Activated CD4-positive, alpha-beta memory T cell treated with anti-CD3 and anti-CD28 coated beads for 36 hours (primary cell): ENCODE measurements around the gene IDI1. TPM values are rescaled to one million over a fixed set of nuclear protein-coding genes. Genes with fewer than 3 reads are reported as not detected.

ENCODE experiments used
- CTCF ChIA-PET: fragments of 350-600 bp; sonication (Branson Sonifier 250); formaldehyde crosslinking; loops from one replicate; lab custom pipeline; 2021; ENCODE audit warnings: antibody characterized with exemption, inconsistent platforms; lab: Charles Lee
- POLR2A ChIA-PET: fragments of 350-600 bp; sonication (Branson Sonifier 250); formaldehyde crosslinking; loops from one replicate; lab custom pipeline; 2021; ENCODE audit warnings: antibody characterized with exemption; lab: Charles Lee
- DNase-seq: peaks from one replicate; pipeline ENCODE4 v3.0.0-alpha.2; 2020
- H3K27ac Mint-ChIP-seq: one replicate; pipeline ENCODE4 v1.8.0; 2021; ENCODE audit warnings: mixed read lengths
- H3K27me3 Mint-ChIP-seq: one replicate; pipeline ENCODE4 v1.8.0; 2021; ENCODE audit warnings: mixed read lengths
- H3K36me3 Mint-ChIP-seq: one replicate; pipeline ENCODE4 v1.8.0; 2021; ENCODE audit warnings: mixed read lengths
- H3K4me1 Mint-ChIP-seq: one replicate; pipeline ENCODE4 v1.8.0; 2021; ENCODE audit warnings: low read depth, mixed read lengths
- H3K4me3 Mint-ChIP-seq: one replicate; pipeline ENCODE4 v1.8.0; 2021; ENCODE audit warnings: mild to moderate bottlenecking, mixed read lengths
- H3K9me3 Mint-ChIP-seq: one replicate; pipeline ENCODE4 v1.8.0; 2021; ENCODE audit warnings: mixed read lengths
- intact Hi-C: fragments of 100-400 bp; cut with micrococcal nuclease; formaldehyde crosslinking; loops from one replicate; pipeline ENCODE4 v1.15.1; 2023
- total RNA-seq, 2 experiments: library from RNA; stranded (reverse); gene quantifications; one replicate each; pipeline ENCODE4 v1.2.3, GENCODE V29; 2021

Gene IDI1
- total RNA-seq, result 10 to 100 TPM; 83.1 to 83.8 TPM

DNA sequence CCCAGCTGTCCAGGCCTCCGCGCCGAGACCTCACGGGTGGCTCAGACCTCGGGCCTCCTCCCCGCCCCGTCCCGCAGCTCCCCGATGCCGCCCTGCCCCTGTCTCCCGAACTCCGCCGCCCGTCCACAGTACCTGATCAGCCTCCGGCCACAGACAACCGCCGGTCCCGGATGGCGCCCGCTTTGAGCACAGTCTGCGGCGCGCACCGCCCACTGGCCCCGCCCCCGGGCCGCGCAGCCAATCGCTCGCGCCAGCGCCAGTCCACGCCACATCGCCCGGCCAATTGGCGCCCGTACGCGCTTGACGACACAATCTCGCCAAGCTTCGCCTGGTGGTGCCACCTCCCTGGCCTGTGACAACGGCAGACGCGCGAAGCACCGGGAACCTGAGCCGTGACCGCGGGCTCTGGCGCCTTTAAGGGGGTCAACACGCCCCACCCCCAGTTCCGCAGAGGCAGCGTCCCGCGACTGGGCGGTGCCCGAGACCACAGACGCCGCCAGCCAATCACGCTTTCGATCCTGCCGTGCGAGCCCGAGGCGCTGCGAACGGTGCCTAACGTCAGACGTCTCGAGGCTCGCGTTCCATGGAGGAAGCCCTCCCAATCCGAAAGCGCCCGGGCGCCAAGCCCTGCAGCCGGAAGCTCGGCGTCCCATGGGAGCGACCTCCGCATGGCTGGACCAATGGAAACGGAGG lies at the start of gene IDI1:
Gene IDI1, minus strand, starts transcription at position 388 of the 693 bp plus-strand sequence. Its CDS starts 116 bp downstream, at position 272.
- peak within 1 kb of the TSS; percentile 93 for H3K4me3 Mint-ChIP-seq
- peaks cover 47% of the 10 kb centered on the region for H3K36me3 Mint-ChIP-seq
- H3K27me3 Mint-ChIP-seq, result no peaks in the 10 kb centered on the region
- no peaks in the 10 kb centered on the region for H3K9me3 Mint-ChIP-seq
- ChIA-PET CTCF (interaction anchor here (1.2 to 1.8 kb wide), 3 partner anchors 16 to 61 kb away, joined by 3 to 6 read pairs (median 6); partner anchors contain the start of gene GTPBP4), POLR2A (interaction anchor here (0.7 to 1.9 kb wide), 10 partner anchors 9 to 310 kb away, joined by 3 to 14 read pairs (median 4); partner anchors contain the start of genes GTPBP4 and LARP4B)
- intact Hi-C loops, result loop anchor here (1.0 to 2.0 kb wide), 5 partner anchors 7 to 118 kb away; partner anchors contain the start of genes GTPBP4, LARP4B and WDR37
- peak; percentile 97 for DNase-seq
- peaks cover 64% of the 10 kb centered on the region for H3K4me1 Mint-ChIP-seq
- H3K27ac Mint-ChIP-seq, result peak within 1 kb of the TSS; percentile 98

DNA sequence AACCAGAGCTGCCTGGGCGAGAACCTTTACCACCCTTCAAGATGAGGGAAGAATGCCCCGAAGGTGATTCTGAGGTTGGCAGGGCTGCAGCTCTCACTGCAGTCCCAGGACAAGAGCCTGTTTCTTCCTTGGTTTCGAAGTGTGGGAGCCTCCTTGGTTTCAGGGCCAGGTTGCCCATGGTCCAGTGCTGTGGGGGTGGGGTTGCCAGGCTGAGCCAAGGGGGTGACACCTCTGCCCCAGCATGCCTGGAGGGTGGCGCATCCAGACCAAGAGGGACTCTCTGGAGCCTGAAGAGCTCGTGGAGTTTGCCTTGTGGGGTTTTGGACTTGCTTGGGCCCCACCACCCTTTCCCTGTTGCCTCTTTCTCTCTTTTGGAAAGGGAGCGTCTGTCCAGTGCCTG lies 48.5 kb upstream of the IDI1 start:
- Mint-ChIP-seq H3K27me3 (no peaks in the 10 kb centered on the region), H3K4me3 (no peak overlapping the region), H3K4me1 (peaks cover 20% of the 10 kb centered on the region), H3K9me3 (no peaks in the 10 kb centered on the region), H3K27ac (no peak overlapping the region), H3K36me3 (peaks cover 33% of the 10 kb centered on the region)
- DNase-seq, result peak; percentile 4
- intact Hi-C loops, result no loop called here
- POLR2A ChIA-PET, result no interaction called here
- CTCF ChIA-PET, result interaction anchor here (1.7 kb wide), 1 partner anchor 13 kb away, joined by 7 read pairs; no protein-coding TSS in a partner anchor

DNA sequence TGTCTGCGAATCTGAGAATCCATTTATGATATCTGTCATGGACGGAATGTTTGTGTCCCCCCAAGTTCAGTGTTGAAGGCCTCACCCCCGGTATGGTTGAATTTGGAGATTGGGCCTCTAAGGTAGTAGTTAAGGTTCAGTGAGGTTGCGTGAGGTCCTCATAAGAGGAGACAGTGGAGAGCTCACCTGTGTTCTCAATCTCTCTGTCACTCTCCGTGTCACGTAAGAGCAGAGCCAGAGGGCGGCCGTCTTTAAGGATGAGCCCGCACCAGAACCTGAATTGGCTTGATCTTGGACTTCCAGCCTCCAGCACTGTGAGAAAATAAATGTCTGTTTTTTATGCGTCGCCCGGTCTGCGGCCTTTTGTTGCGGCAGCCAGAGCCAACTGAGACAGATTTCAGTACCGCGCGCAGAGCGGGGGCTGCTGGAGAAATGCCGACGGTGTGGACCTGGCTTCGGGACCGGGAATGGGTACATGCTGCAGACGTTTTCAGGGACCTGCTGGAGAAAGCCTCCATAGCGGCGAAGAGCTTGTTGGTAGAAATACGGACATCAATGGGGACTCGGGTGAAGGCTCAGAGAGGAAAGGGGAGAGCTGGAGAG lies 47.5 kb upstream of the IDI1 start:
- Mint-ChIP-seq H3K4me3 (no peak overlapping the region), H3K36me3 (peaks cover 27% of the 10 kb centered on the region), H3K27me3 (no peaks in the 10 kb centered on the region), H3K4me1 (peaks cover 10% of the 10 kb centered on the region), H3K9me3 (no peaks in the 10 kb centered on the region), H3K27ac (no peak overlapping the region)
- intact Hi-C loops, result no loop called here
- POLR2A ChIA-PET, result no interaction called here
- CTCF ChIA-PET, result interaction anchor here (1.7 kb wide), 1 partner anchor 14 kb away, joined by 7 read pairs; no protein-coding TSS in a partner anchor
- DNase-seq, result no peak

GRCh38 chr10:1095498-1095897 lies 46.6 kb upstream of the IDI1 start:
- H3K36me3 Mint-ChIP-seq, result peaks cover 29% of the 10 kb centered on the region
- peaks cover 10% of the 10 kb centered on the region for H3K4me1 Mint-ChIP-seq
- H3K9me3 Mint-ChIP-seq, result no peaks in the 10 kb centered on the region
- H3K27me3 Mint-ChIP-seq, result no peaks in the 10 kb centered on the region
- ChIA-PET CTCF (interaction anchor here (1.7 kb wide), 1 partner anchor 15 kb away, joined by 7 read pairs; no protein-coding TSS in a partner anchor), POLR2A (no interaction called here)
- intact Hi-C loops, result loop anchor here (2.0 kb wide), 1 partner anchor 47 kb away; the partner anchor contains the start of gene IDI1
- H3K27ac Mint-ChIP-seq, result no peak overlapping the region
- DNase-seq, result no peak
- H3K4me3 Mint-ChIP-seq, result no peak overlapping the region

DNA sequence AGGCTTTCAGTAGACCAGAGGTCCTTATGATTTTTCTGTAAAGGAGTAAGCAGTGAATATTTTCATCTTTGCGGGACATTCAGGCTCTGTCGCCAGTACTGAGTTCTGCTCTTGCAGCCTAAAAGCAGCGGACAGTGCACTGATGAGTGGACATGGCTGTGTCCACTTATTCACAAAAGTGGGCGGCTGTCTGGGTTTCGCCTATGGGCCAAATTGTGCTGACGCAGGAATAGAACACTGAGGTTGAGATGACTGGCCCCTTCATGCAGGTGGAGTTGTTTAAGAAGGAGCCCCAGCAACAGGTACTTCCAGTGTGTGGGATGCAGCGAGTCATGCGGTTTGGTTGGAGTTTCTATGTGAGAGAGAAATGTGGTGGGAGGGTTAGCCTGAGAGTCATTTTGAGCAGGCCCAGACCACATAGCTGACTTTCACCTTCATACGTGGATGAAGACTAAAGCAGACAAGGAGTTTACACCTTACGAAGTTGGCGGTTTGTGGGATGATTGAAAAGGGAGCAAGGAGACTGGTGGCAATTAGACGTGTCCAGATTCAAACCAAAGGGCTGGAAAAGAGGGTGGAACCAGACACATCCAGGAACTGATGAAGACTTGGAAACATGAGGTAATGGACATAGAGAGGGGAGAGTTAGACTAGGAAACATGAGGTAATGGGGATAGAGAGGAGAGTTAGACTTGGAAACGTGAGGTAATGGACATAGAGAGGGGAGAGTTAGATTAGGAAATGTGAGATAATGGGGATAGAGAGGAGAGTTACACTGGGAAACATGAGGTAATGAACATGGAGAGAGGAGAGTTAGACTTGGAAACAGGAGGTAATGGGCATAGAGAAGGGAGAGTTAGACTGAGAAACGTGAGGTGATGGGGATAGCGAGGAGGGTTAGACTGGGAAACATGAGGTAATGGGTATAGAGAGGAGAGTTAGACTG lies 45.5 kb upstream of the IDI1 start:
- no peaks in the 10 kb centered on the region for H3K9me3 Mint-ChIP-seq
- H3K27me3 Mint-ChIP-seq, result no peaks in the 10 kb centered on the region
- no peak overlapping the region for H3K4me3 Mint-ChIP-seq
- H3K27ac Mint-ChIP-seq, result no peak overlapping the region
- ChIA-PET POLR2A (interaction anchor here (1.0 kb wide), 1 partner anchor 16 kb away, joined by 3 read pairs; no protein-coding TSS in a partner anchor), CTCF (interaction anchor here (2.4 kb wide), 1 partner anchor 16 kb away, joined by 16 read pairs; no protein-coding TSS in a partner anchor)
- intact Hi-C loops, result loop anchor here (1.0 to 2.0 kb wide), 3 partner anchors 16 to 46 kb away; partner anchors contain the start of gene IDI1
- peaks cover 4% of the 10 kb centered on the region for H3K4me1 Mint-ChIP-seq
- DNase-seq, result peak; percentile 92
- H3K36me3 Mint-ChIP-seq, result peaks cover 30% of the 10 kb centered on the region

- H3K9me3 Mint-ChIP-seq, result no peaks in the 10 kb centered on the region
- DNase-seq, result no peak
- intact Hi-C loops, result loop anchor here (1.0 to 2.0 kb wide), 3 partner anchors 17 to 45 kb away; partner anchors contain the start of gene IDI1
- H3K36me3 Mint-ChIP-seq, result peaks cover 34% of the 10 kb centered on the region
- no peak overlapping the region for H3K4me3 Mint-ChIP-seq
- ChIA-PET POLR2A (interaction anchor here (1.0 kb wide), 1 partner anchor 17 kb away, joined by 3 read pairs; no protein-coding TSS in a partner anchor), CTCF (interaction anchor here (2.4 kb wide), 1 partner anchor 17 kb away, joined by 16 read pairs; no protein-coding TSS in a partner anchor)
- no peak overlapping the region for H3K27ac Mint-ChIP-seq
- no peaks in the 10 kb centered on the region for H3K27me3 Mint-ChIP-seq
- no peaks in the 10 kb centered on the region for H3K4me1 Mint-ChIP-seq
Measured at GRCh38 chr10:1093696-1094095, 44.8 kb upstream of the IDI1 start.

GRCh38 chr10:1090696-1091095 lies 41.8 kb upstream of the IDI1 start:
- CTCF ChIA-PET, result interaction anchor here (0.8 kb wide), 1 partner anchor 20 kb away, joined by 4 read pairs; no protein-coding TSS in a partner anchor

DNA sequence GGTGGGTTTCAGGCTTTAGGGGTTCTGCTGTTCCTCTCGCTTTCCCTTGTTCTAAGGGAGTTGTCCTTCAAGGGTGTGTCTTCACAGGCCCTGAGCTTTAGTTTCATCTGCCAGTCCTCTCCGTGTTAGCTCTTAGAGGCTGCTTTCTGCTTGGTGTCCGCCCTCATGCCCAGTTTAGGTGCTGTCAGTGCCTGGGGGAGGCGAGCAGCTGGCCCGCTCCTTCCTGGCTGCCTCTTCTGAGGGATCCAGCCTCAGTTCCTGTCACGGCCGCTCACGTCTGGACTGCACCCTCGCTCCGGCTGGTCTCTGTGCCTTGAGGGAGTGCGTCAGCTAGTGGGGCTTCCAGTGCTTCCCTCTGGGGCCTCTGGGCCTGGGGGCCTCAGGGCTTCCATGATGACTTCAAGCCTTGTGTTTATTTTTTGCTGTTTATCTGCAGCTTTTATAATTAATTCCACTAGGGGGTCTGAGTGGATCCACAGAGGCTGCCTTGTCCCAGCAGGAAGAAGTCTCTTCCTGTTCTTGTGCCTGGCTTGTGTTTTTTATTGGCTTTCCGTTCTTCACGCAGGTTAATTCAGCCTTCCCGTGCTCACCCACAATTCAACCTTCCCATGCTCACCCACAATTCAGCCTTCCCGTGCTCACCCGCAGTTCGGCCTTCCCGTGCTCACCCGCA lies 40.2 kb upstream of the IDI1 start:
- peaks cover 59% of the 10 kb centered on the region for H3K36me3 Mint-ChIP-seq

More at GRCh38 chr10:1090696-1091095, 41.8 kb upstream of the IDI1 start:
- Mint-ChIP-seq H3K4me1 (peaks cover 16% of the 10 kb centered on the region), H3K27me3 (no peaks in the 10 kb centered on the region), H3K27ac (no peak overlapping the region), H3K9me3 (no peaks in the 10 kb centered on the region), H3K4me3 (no peak overlapping the region), H3K36me3 (peaks cover 50% of the 10 kb centered on the region)
- intact Hi-C loops, result no loop called here
- POLR2A ChIA-PET, result no interaction called here
- DNase-seq, result no peak

GRCh38 chr10:1086787-1087186 lies 37.9 kb upstream of the IDI1 start:
- POLR2A ChIA-PET, result no interaction called here
- H3K27me3 Mint-ChIP-seq, result no peaks in the 10 kb centered on the region
- no peak overlapping the region for H3K27ac Mint-ChIP-seq
- CTCF ChIA-PET, result interaction anchor here (1.8 kb wide), 1 partner anchor 23 kb away, joined by 5 read pairs; no protein-coding TSS in a partner anchor
- no peak overlapping the region for H3K4me3 Mint-ChIP-seq
- no peaks in the 10 kb centered on the region for H3K9me3 Mint-ChIP-seq
- peaks cover 19% of the 10 kb centered on the region for H3K4me1 Mint-ChIP-seq
- H3K36me3 Mint-ChIP-seq, result peaks cover 67% of the 10 kb centered on the region
- DNase-seq, result no peak
- intact Hi-C loops, result no loop called here

More for the DNA sequence above, 40.2 kb upstream of the IDI1 start:
- Mint-ChIP-seq H3K4me1 (peaks cover 16% of the 10 kb centered on the region), H3K9me3 (no peaks in the 10 kb centered on the region), H3K27me3 (no peaks in the 10 kb centered on the region), H3K27ac (no peak overlapping the region), H3K4me3 (no peak overlapping the region)
- ChIA-PET CTCF (no interaction called here), POLR2A (no interaction called here)
- intact Hi-C loops, result no loop called here
- DNase-seq, result no peak

- Mint-ChIP-seq H3K4me1 (peaks cover 19% of the 10 kb centered on the region), H3K9me3 (no peaks in the 10 kb centered on the region), H3K4me3 (no peak overlapping the region), H3K27ac (no peak overlapping the region), H3K36me3 (peaks cover 56% of the 10 kb centered on the region), H3K27me3 (no peaks in the 10 kb centered on the region)
- ChIA-PET CTCF (interaction anchor here (1.8 kb wide), 1 partner anchor 25 kb away, joined by 5 read pairs; no protein-coding TSS in a partner anchor), POLR2A (no interaction called here)
- no peak for DNase-seq
- intact Hi-C loops, result no loop called here
Measured at GRCh38 chr10:1085258-1085657, 36.3 kb upstream of the IDI1 start.
